Activated T-cell treated with anti-CD3 and anti-CD28 coated beads, Interleukin-2, amount 50 U/mL, for 48 hours (primary cell): ENCODE results near the gene PEPD.

Experiments used
- DNase-seq, 2 experiments: peaks; one replicate each; pipeline ENCODE4 v3.0.0-alpha.2; 2020

The PEPD gene

DNA sequence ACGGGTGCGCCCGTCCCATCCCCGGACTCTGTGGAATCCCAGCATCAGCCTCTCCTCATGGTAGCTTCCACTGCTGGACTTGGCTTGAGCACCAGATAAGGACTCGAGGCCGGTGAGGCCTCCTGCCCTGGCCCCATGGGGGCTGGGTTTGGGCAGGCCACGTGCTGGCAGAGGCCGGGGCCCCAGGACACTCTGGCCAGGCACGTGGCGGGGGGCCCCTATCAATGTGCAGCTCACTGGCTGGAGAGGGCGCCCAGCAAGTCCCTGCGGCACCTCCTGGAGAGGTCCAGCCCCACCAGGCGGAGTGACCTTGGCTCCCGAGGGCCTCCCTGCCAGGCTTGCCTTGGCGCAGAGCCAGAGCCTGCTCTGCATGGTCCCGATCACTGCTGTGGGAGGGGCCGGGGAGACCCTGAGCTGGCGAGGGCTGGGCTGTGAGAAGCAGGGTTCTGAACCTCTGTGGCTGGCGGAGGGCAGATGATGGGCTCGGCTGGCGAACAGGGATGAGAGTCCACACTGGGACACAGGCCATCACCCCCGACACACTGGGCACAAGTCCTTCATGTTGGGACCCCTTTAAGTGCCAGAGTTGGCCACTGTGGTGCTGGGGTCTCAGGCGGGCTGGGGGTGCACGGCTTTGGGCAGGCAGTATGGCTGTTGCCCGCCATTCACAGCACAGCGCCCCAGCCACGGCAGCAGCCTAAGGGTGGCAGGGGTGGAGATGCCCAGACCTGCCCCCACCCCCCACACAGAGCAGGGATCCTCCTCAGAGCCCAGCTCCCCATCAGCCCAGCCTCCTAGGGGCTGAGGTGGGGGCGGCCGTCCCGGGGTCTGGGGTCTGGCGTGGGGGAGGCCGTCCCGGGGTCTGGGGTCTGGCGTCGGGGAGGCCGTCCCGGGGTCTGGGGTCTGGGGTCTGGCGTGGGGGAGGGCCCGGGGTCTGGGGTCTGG, 129.0 kb downstream of the PEPD start:
- DNase-seq, result no peak

DNA sequence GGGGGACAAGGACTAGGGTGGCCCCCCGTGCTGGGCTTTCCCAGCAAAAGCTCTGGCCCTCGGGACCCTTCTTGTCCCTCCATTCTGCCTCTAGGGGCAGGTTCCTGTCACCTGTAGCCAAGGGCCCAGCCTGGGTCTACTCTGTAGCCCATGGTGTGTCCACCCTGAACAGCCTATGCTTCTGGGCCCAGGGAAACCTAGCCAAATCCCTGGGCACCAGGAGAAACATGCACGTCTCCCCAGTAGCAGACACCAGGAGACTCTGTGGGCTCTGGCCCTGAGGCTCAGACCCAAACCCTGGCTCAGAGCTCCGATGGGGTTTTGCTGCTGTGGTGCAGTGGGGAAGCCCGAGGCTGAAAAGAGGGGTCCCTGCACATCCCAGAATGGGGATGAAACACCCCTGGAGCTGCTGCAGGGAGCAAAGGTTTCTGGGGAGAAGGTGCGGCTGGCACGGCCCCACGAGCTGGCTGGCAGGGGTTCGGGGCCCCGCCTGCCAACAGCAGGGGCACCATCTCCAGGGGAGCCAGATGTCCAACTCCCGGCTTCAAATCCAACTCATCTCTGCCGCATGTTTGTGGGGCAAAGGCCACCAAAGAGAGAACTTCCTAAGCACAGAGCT, 129.9 kb downstream of the PEPD start:
- no peak for DNase-seq

DNA sequence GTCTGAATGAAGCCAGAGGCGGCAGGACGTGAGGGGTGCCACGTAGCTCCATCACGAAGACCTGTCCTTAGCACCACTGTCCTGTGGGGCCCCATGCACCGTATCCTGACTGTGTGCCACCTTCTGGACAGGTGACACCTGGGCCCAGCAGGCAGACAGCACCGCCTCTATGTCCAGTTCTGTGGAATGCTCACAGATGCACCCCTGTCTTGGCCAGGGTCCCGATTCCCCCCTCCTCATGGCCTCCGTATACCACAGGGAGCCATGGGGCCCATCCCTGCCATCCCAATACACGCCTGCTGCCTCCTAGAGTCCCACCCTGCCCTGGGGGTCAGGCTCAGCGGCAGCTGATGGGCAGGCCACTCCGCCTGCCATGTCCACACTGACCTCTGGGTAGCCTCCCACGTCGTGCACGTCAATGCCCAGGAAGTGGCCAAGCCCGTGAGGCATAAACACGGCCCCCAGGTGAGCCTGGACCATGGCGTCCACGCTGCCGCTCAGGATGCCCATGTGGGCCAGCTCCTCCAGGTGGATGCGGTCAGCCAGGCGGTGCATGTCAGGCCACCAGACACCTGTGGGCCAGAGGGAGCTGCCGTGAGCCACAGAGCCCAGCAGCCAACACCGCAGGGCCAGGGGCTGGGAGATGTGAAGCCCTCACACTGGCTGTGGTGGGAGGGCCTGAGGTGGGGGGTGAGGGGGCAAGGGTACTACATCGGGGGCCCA, 130.5 kb downstream of the PEPD start:
- DNase-seq, result no peak

DNA sequence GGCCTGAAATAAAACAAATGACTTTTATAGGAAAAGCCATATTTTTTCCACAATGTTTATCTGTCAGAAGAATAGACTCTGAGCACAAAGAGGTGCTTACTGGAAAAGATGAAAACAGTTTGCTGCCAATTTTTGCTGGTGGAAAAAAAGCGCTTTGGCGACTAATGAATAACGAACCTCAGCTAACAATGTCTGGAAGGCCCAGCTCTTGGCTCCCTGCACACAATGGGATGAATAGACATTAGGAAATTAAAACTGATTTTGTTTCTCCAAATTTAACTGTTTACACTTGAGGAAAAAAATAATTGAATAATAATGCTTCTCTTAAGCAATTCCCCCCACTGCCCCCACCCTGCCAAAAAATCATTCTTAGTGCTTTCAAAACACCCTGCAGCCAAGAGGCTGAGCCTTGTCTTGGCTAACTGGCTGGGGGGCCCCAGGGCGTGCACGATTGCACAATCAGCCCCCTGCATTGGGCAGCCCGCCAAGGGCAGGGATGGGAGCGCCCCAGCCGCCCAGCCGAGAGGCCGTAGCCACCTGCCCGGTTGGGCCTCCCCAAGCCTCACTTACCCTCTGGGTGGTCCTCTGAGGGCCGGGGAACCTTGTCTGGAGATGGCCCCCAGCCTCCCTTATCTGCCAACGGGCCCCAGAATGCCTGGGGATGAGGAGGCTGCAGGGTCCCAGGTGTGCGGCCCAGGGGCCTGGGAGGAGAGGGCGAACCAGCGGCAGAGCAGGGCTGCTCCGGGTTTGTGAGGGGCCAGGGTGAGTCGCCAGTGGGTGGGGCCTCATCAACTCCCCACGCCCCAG, 131.3 kb downstream of the PEPD start:
- DNase-seq, result no peak

DNA sequence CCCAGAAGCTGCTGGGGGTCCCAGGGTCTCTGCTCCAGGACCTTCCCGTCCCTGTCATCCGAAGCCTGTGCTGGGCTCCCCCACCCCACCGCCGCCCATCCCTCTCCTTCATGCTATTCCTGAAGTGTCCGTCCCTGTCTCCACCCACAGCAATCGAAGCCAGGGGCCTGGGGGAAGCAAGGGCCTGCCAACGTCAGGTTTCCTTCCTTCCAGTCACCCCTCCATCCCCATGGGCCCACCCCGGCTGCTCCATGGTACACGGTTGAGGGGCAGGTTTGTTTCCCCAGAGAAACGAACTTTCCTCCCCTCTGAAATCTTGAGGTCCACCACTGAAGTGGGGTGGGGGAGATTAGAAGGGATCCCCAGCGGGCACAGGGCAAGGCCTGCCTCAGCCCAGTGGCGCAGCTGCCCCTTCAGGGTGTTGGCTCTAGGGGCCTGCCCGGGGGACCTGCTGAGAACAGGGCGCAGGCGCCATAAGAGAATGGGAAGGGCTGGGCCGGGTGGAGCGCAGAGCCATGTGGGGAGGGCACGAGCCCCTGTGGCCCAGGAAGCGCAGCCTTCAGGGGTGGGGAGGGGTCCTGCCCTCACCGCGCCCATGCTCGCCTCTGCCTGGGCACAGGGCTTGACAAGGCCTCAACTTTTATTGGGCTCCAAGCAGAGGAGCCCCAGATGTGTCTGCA, 132.0 kb downstream of the PEPD start:
- DNase-seq, result no peak

DNA sequence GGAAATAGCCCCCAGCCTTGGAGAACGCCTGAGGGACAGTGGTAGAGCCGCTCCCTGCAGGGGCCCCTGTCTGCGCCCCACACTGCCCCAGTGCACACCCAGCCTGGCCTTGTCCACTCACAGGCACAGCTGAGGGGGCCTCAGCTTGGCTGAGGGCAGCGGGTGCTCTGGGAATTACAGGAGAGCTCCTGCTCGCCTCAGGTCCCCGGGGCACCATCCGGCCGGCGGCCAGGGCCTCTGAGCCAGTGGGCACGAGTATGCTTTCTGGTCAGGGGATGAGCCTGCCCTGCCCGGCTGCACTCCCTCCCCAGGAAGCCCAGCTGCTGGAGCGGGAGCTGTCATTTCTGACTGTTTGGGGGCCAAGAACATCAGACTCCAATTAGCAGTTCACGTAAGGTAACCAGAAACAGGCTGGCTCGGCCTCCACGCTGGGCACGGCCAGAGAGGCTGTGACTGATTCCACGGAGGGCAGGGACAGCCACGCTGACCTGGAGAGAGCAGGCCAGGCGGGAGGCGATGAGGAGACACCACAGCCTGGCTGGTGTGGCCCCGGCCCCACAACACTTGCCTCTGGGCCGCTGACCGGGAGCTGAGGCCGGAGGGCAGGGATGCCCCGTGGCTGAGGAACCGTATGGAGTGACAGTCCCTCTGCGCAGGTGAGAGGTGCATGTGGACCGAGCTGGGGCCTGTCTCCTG, 132.7 kb downstream of the PEPD start:
- no peak for DNase-seq

DNA sequence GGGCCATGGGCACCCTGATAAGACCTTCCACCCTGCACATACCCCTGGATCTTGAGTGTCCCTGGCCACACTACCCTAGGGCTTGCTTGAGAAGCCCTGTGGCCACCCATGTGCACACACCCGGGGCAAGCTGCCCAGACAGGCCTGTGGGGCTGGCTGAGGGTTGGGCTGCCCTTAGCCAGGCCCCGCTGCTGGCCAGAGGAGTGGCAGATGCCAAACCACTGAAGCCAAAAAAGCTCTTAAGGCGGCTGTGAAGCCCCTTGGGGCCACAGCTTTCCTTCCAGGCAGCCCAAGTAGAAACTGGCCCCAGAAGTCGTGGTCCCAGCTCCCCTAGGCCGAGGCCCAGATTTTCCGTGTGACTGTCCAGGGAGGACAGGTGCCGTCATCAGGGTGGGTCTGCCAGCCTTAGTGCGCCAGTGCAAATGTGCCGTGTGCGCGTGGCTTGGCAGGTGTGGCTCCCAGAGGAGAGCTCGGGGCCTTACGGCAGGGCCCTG, 133.3 kb downstream of the PEPD start:
- DNase-seq, result no peak

DNA sequence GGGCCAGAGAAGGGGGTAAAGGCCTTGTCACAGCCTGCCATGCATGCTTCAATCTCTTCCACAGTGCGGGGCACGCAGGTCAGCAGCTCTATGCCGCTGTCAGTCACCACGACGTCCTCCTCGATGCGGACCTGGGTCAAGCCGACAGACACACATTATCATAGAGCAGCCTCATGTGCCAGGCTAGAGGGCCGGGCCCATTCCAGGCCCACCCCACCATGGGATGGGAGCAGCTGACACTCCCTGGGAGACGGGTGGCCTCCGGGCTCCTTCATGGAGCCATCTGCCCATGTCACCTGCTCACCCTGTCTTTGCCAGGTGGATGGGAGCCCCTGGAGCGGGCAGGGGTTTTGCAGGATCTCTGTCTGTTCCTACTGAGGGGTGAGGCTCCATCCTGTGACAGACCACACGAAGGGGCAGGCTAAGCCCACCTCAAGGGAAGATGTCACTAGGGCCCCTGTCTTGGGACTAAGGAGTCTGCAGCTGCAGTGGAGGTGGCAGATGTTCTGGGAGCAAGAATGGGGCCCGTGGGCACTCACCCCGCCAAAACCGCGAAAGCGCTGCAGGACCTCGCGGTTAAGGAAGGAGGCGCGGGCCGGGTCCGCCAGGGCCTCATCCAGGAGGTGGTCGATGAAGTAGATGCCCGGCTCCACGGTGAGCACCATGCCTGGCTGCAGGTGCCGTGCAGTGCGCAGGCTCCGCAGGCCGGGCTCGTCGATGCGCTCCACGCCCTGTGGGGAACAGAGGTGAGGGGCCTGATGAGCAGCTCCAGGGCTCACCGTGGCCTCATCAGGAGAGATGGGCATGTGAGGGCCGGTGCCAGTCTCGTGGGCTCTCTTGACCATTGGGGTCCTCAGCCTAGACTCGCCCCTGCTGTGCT, 134.0 kb downstream of the PEPD start:
- no peak for DNase-seq

DNA sequence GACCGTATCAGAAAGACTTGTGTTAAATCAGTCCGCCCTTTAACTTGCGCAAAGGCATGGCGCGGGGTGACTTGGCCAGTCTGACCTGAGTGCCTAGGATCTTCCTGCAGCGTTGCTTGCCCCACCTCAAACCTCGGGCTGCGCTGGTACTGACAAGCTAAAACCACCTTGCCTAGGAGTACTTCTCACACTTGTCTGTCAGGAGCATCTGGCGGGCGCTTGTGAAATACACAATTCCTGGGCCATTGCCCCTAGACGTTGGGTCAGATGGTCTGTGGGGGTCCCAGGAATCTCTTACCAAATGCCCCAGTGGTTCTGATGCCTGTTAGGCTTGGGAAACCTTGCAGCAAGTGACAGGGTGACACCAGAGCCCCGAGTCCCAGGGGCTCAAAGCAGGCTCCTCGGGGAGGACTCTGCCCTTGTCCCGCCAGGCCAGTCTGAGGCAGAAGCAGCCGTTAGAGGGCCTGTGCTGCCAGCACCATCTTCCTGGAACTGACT, 135.2 kb downstream of the PEPD start:
- DNase-seq, result no peak

DNA sequence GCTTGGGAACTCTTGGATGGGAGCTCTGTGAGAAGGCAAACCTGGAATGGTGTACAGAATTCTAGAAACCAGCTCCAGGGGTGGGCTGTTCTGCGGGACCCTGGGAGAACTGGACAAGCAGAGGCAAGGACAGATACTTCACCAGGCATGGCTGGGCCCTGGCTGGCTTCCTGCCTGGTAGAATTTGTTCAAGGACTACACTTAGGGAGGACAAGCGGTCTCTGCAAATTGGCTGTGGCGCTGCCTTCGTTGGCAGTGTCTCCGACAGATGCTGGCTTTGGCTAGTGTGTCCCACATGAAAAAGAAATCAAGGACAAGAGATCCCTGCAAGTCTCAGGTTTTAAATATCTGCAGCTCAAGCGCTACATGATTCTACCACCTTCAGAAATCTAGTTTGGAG, 135.6 kb downstream of the PEPD start:
- DNase-seq, result no peak

DNA sequence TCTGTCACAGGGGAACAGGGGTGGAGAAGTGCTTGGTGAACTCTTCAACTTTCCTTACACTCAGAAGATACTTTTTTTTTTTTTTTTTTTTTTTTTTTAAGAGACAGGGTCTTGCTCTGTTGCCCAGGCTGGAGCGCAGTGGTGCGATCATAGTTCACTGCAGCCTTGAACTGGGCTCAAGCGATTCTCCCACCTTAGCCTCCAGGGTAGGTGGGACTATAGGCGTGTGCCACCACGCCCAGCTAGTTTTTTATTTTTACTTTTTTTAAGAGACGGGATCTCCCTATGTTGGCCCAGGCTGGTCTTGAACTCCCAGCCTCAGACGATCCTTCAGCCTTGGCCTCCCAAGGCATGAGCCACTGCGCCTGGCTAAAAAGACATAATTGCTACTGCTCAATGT, 136.6 kb downstream of the PEPD start:
- DNase-seq, result no peak

DNA sequence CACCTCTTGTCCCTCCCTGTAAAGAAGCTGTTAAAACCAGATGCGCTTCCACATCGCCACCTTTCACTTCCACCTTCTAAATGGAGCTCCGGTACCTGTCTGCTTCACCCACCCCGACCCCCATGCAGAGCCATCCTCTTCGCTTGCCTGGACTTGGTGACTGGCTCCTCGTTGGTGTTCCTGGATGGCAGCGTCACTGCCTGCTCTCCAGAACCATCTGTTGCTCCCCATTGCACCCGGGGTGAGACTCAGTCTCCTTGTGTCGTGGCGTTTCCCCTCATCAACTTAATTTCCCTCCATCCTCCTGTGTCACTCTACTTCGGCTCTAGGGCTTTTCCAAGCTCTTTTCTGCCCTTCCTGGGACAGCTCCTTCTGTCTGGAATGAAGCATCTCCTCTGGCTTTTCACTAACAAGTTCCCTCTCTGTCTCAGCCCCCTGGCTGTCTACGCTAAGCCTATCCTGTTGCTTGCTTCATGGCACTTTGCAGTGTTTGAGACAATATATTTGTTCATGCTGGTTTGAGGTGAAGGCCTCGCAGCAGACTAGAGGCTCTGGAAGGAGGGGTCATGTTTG, 137.8 kb downstream of the PEPD start:
- DNase-seq, result no peak

DNA sequence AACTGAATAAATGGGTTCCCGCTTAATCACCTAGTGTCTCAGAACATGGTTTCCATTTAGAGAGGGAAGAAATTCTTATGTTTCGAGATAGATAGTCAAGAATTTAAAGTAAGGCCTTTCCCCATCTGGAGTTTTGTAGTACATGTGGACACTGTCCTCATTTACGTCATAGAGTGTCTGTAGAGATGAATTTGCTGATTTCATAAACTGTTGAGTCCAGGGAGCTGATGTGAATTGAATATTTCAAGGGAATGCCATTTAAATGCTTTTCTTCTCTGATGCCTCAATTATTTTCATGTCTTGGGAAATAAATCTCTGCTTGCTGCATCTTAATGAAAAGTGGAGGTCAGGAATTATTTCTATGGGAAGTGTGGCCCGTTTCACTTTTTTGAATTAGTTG, 138.6 kb downstream of the PEPD start:
- no peak for DNase-seq

DNA sequence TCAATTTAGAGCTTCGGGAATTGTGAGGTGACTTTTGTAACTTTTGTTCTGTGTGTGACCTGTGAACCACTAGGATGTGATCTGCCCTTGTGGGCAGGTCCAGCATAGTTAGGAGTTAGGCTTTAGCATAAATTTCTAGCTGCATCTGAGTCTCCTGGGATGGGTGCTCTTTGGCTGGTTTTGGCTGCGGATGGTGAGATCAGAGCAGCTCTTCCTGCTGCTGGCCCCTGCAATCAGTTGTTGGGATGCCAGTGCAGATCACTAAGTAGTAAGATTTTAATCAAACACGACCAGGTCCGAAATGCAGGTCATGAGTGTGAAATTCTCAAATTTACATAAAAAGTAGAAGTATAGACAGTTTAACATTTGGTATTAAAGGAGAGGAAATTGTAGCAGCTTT, 139.6 kb downstream of the PEPD start:
- DNase-seq, result no peak

DNA sequence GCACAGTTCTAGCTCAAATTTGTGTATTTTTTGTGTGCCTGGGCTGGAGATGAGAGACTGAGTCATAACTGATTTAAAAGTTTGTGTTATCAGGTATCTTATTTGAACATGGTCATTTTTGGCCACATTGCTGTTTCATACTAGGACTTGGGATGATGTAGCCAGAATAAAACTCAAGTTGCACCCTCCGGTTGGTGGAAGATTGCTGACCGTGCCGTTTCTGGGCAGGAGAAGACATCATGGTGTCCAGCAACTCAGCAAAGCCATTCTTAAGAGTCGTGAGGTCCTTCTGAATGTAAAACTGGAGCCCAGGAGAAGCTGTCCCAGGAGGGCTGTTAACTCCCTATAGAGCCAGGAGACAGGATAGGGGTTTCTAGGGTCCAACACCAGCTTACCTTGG, 140.5 kb downstream of the PEPD start:
- no peak for DNase-seq

DNA sequence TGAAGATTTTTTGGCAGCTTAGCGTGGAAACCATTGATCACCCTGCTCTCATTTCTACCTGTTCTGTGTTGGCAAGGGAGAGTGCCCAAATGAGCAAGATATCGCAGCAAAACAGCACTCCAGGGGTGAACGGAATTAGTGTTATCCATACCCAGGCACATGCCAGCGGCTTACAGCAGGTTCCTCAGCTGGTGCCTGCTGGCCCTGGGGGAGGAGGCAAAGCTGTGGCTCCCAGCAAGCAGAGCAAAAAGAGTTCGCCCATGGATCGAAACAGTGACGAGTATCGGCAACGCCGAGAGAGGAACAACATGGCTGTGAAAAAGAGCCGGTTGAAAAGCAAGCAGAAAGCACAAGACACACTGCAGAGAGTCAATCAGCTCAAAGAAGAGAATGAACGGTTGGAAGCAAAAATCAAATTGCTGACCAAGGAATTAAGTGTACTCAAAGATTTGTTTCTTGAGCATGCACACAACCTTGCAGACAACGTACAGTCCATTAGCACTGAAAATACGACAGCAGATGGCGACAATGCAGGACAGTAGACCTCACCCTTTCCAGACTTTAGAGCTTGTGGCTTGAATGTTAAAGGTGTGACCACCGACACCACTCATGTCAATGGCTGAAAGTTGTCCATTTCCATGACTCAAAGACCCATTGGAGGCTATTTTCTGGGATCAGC, 142.3 kb downstream of the PEPD start:
- DNase-seq, result peak in 1 of 2 experiments; percentile 5

DNA sequence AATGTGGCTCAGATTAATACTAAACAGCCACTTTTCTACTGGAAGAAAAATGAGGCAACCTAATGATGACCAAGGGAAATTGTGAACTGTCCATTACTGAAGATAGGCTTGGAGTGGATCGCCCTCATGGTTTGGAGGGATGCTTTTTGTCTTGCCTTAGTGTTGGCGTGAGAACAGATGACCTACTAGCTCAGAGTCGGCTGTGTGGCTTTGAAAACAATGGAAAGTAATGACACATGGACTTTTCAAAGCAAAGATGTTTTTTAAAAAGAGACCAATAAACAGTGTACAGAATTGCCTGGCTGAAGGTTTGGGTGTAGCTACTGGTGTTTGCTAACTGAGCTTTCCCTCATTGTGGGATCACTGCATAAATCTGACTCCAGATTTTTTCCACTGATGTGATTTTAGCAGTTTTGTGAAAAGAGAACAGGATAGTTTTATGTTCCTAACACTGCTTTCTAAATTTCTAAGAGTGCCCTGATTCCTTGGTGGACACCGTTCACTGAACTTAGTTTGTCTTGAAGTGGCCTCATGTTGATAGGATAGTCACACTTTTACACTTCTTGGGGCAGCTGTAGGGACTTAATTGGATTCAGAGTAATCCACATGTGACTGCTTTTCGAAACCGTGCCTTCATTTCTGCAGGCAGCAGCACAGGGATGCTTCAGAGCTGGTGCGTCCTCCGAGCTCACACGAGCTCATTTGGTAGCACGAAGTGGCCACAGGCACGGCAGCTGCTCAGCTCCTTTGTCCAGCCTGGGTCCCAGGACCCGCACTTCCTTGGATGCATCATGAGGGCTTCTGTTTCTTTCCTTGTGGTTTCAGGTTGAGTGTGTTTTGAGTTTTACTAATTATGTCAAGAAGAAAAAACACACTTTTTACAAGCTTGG, 143.8 kb downstream of the PEPD start:
- DNase-seq, result no peak

DNA sequence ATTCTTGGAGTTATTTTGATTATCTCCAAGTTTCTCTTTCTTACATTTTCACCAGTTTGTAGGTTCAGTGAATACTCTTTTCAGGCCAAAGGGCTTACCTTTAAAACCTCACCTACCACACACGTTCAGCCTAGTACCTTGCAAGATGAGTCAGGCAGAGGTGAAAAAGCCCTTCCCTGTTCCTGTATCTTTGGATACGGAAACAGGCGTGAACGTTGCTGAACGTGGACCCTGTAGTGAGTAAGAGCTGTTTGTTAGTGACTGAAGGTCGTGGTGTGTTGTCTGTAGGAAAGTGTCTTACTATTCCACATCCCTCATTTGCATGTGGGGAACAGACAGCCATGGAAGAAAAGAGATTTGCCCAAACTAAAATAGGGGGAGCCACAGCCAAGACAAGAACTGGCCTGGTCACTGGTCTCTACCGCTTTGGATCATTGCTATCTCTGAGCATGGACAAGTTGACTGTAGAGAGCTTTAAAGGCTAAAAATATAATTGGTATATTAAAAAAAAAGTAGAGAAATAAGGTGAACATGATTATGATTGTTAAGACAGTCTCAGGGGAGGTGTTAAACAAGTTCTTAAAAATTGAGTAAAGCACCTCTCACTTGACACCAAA, 144.5 kb downstream of the PEPD start:
- DNase-seq, result no peak
